ENCODE data around the gene SAMM50.

SAMM50 gene

GRCh38 chr22:44025171-44026065 is 70.2 kb downstream of the SAMM50 start:
- H3K36me3 ChIP-seq (ENCODE audit: insufficient read depth, low read length), result no peaks in the 10 kb centered on the region
- peak overlapping the region; percentile 63 for H3K4me2 ChIP-seq (ENCODE audit: low read depth, low read length, poor library complexity, severe bottlenecking)
- TF ChIP-seq EZH2phosphoT487 (IDR thresholded peaks at IDR 0.05; ENCODE audit: borderline replicate concordance) (no peak), CTCF (conservative IDR thresholded peaks at IDR 0.05; ENCODE audit: low read length) (no peak)
- H3K79me2 ChIP-seq (ENCODE audit: insufficient read depth, low read length), result peaks cover 14% of the 10 kb centered on the region; the same call in 1 of the 2 replicates
- no peaks in the 10 kb centered on the region for H4K20me1 ChIP-seq (ENCODE audit: insufficient read depth, low read length, poor library complexity, severe bottlenecking)
- no peaks in the 10 kb centered on the region for H3K9me3 ChIP-seq (ENCODE audit: insufficient read depth, low read depth, low read length)
- H2AFZ ChIP-seq (ENCODE audit: low read length), result no peak overlapping the region
- no peaks in the 10 kb centered on the region for H3F3A ChIP-seq (ENCODE audit: low read depth)
- H3K9me2 ChIP-seq (replicated peaks; ENCODE audit: low read depth, low read length), result no peaks in the 10 kb centered on the region
- no peaks in the 10 kb centered on the region for H3K27me3 ChIP-seq (ENCODE audit: insufficient read depth, low read length, poor library complexity, severe bottlenecking)
- H3K4me3 ChIP-seq (ENCODE audit: low read length, poor library complexity, severe bottlenecking), result peak overlapping the region; percentile 74
- H3K4me1 ChIP-seq (ENCODE audit: insufficient read depth, low read length, poor library complexity, severe bottlenecking), result peaks cover 8% of the 10 kb centered on the region
- peak overlapping the region; percentile 70 for H3K9ac ChIP-seq (ENCODE audit: low read depth, low read length, poor library complexity, severe bottlenecking)

- TF ChIP-seq CTCF (conservative IDR thresholded peaks at IDR 0.05; ENCODE audit: low read length) (no peak), EZH2phosphoT487 (IDR thresholded peaks at IDR 0.05; ENCODE audit: borderline replicate concordance) (no peak)
- no peaks in the 10 kb centered on the region for H3K36me3 ChIP-seq (ENCODE audit: insufficient read depth, low read length)
- H3K4me1 ChIP-seq (ENCODE audit: insufficient read depth, low read length, poor library complexity, severe bottlenecking), result peaks cover 14% of the 10 kb centered on the region
- no peak overlapping the region for H2AFZ ChIP-seq (ENCODE audit: low read length)
- H3K79me2 ChIP-seq (ENCODE audit: insufficient read depth, low read length), result peaks cover 14% of the 10 kb centered on the region; the same call in 1 of the 2 replicates
- H4K20me1 ChIP-seq (ENCODE audit: insufficient read depth, low read length, poor library complexity, severe bottlenecking), result no peaks in the 10 kb centered on the region
- no peak overlapping the region for H3K9ac ChIP-seq (ENCODE audit: low read depth, low read length, poor library complexity, severe bottlenecking)
- no peaks in the 10 kb centered on the region for H3K9me3 ChIP-seq (ENCODE audit: insufficient read depth, low read depth, low read length)
- H3K9me2 ChIP-seq (replicated peaks; ENCODE audit: low read depth, low read length), result no peaks in the 10 kb centered on the region
- H3K4me2 ChIP-seq (ENCODE audit: low read depth, low read length, poor library complexity, severe bottlenecking), result peak overlapping the region; percentile 63
- no peak overlapping the region for H3K4me3 ChIP-seq (ENCODE audit: low read length, poor library complexity, severe bottlenecking)
- H3F3A ChIP-seq (ENCODE audit: low read depth), result no peaks in the 10 kb centered on the region
- no peaks in the 10 kb centered on the region for H3K27me3 ChIP-seq (ENCODE audit: insufficient read depth, low read length, poor library complexity, severe bottlenecking)
Measured at GRCh38 chr22:44026066-44026629, 70.9 kb downstream of the SAMM50 start.

- Histone ChIP-seq H2AFZ (ENCODE audit: low read length) (no peak overlapping the region), H3K79me2 (ENCODE audit: insufficient read depth, low read length) (peaks cover 14% of the 10 kb centered on the region; the same call in 1 of the 2 replicates), H3K36me3 (ENCODE audit: insufficient read depth, low read length) (no peaks in the 10 kb centered on the region), H3K9me3 (ENCODE audit: insufficient read depth, low read depth, low read length) (no peaks in the 10 kb centered on the region), H4K20me1 (ENCODE audit: insufficient read depth, low read length, poor library complexity, severe bottlenecking) (no peaks in the 10 kb centered on the region), H3K4me3 (ENCODE audit: low read length, poor library complexity, severe bottlenecking) (peak overlapping the region; percentile 33), H3F3A (ENCODE audit: low read depth) (no peaks in the 10 kb centered on the region), H3K4me1 (ENCODE audit: insufficient read depth, low read length, poor library complexity, severe bottlenecking) (peaks cover 19% of the 10 kb centered on the region), H3K9me2 (replicated peaks; ENCODE audit: low read depth, low read length) (no peaks in the 10 kb centered on the region), H3K9ac (ENCODE audit: low read depth, low read length, poor library complexity, severe bottlenecking) (peak overlapping the region; percentile 34), H3K4me2 (ENCODE audit: low read depth, low read length, poor library complexity, severe bottlenecking) (no peak overlapping the region), H3K27me3 (ENCODE audit: insufficient read depth, low read length, poor library complexity, severe bottlenecking) (no peaks in the 10 kb centered on the region)
- no peak for TF ChIP-seq EZH2phosphoT487 (IDR thresholded peaks at IDR 0.05; ENCODE audit: borderline replicate concordance)
- TF ChIP-seq CTCF (conservative IDR thresholded peaks at IDR 0.05; ENCODE audit: low read length), result no peak
Measured at GRCh38 chr22:44026630-44027511, 71.6 kb downstream of the SAMM50 start.

Measured in Loucy (cell line).